Mononuclear cell (primary cell): ENCODE results near the gene LBR. TPM values are rescaled to one million over a fixed set of nuclear protein-coding genes. Genes with fewer than 3 reads are reported as not detected.

ENCODE experiments used
- H3K27me3 ChIP-seq: 2 replicates; pipeline ENCODE4 v1.6.0; 2011; ENCODE audit warnings: low read length, control low read depth; ENCODE audit not compliant: insufficient read depth
- H3K4me1 ChIP-seq: 2 replicates; pipeline ENCODE4 v1.5.1; 2011; ENCODE audit warnings: mild to moderate bottlenecking, low read length, control low read depth; ENCODE audit not compliant: insufficient read depth
- H3K4me3 ChIP-seq: 2 replicates; pipeline ENCODE4 v1.5.1; 2011; ENCODE audit warnings: mild to moderate bottlenecking, low read length, moderate library complexity
- H3K9me3 ChIP-seq: 2 replicates; pipeline ENCODE4 v1.5.1; 2011; ENCODE audit warnings: low read depth, mild to moderate bottlenecking, control low read depth, low read length
- total RNA-seq: library from RNA; depleted of rRNA; stranded (reverse); fragments of >200 nt; gene quantifications from one replicate; pipeline ENCODE4 v1.2.3, GENCODE V29; 2012

LBR gene
- total RNA-seq, 1 donor = 61.4 TPM

GRCh38 chr1:225423518-225423855 lies 4.4 kb downstream of the LBR start:
- H3K4me3 ChIP-seq = no peak overlapping the region
- H3K27me3 ChIP-seq = no peaks in the 10 kb centered on the region
- peaks cover 50% of the 10 kb centered on the region for H3K4me1 ChIP-seq
- no peaks in the 10 kb centered on the region for H3K9me3 ChIP-seq

GRCh38 chr1:225422795-225423517 lies 4.9 kb downstream of the LBR start:
- H3K27me3 ChIP-seq = no peaks in the 10 kb centered on the region
- no peaks in the 10 kb centered on the region for H3K9me3 ChIP-seq
- H3K4me1 ChIP-seq = peaks cover 49% of the 10 kb centered on the region
- no peak overlapping the region for H3K4me3 ChIP-seq

GRCh38 chr1:225422031-225422605 lies 5.7 kb downstream of the LBR start:
- no peaks in the 10 kb centered on the region for H3K9me3 ChIP-seq
- H3K4me1 ChIP-seq = peaks cover 49% of the 10 kb centered on the region
- H3K27me3 ChIP-seq = no peaks in the 10 kb centered on the region
- no peak overlapping the region for H3K4me3 ChIP-seq

- Histone ChIP-seq H3K9me3 (no peaks in the 10 kb centered on the region), H3K4me3 (no peak overlapping the region), H3K27me3 (no peaks in the 10 kb centered on the region), H3K4me1 (peaks cover 39% of the 10 kb centered on the region)
Measured at GRCh38 chr1:225418598-225418997, 9.2 kb downstream of the LBR start.

GRCh38 chr1:225418059-225418458 lies 9.8 kb downstream of the LBR start:
- Histone ChIP-seq H3K9me3 (no peaks in the 10 kb centered on the region), H3K4me1 (peaks cover 34% of the 10 kb centered on the region), H3K4me3 (no peak overlapping the region), H3K27me3 (no peaks in the 10 kb centered on the region)

GRCh38 chr1:225415967-225416745 lies 11.7 kb downstream of the LBR start:
- no peaks in the 10 kb centered on the region for H3K9me3 ChIP-seq
- H3K4me1 ChIP-seq = peaks cover 22% of the 10 kb centered on the region
- no peak overlapping the region for H3K4me3 ChIP-seq
- no peaks in the 10 kb centered on the region for H3K27me3 ChIP-seq

- Histone ChIP-seq H3K4me1 (peaks cover 22% of the 10 kb centered on the region), H3K27me3 (no peaks in the 10 kb centered on the region), H3K9me3 (no peaks in the 10 kb centered on the region), H3K4me3 (no peak overlapping the region)
Measured at GRCh38 chr1:225415307-225415706, 12.5 kb downstream of the LBR start.

- H3K4me3 ChIP-seq = no peak overlapping the region
- H3K4me1 ChIP-seq = peaks cover 22% of the 10 kb centered on the region
- no peaks in the 10 kb centered on the region for H3K27me3 ChIP-seq
- H3K9me3 ChIP-seq = no peaks in the 10 kb centered on the region
Measured at GRCh38 chr1:225413708-225414375, 14.0 kb downstream of the LBR start.

- no peaks in the 10 kb centered on the region for H3K27me3 ChIP-seq
- H3K9me3 ChIP-seq = no peaks in the 10 kb centered on the region
- no peak overlapping the region for H3K4me3 ChIP-seq
- H3K4me1 ChIP-seq = peaks cover 22% of the 10 kb centered on the region
Measured at GRCh38 chr1:225412803-225413351, 15.0 kb downstream of the LBR start.

- H3K9me3 ChIP-seq = no peaks in the 10 kb centered on the region
- H3K4me1 ChIP-seq = peaks cover 22% of the 10 kb centered on the region
- no peaks in the 10 kb centered on the region for H3K27me3 ChIP-seq
- no peak overlapping the region for H3K4me3 ChIP-seq
Measured at GRCh38 chr1:225412321-225412720, 15.5 kb downstream of the LBR start.

GRCh38 chr1:225410036-225410435 lies 17.8 kb downstream of the LBR start:
- Histone ChIP-seq H3K4me3 (no peak overlapping the region), H3K4me1 (peaks cover 12% of the 10 kb centered on the region), H3K9me3 (no peaks in the 10 kb centered on the region), H3K27me3 (no peaks in the 10 kb centered on the region)

- Histone ChIP-seq H3K27me3 (no peaks in the 10 kb centered on the region), H3K4me1 (peaks cover 5% of the 10 kb centered on the region), H3K4me3 (no peak overlapping the region), H3K9me3 (no peaks in the 10 kb centered on the region)
Measured at GRCh38 chr1:225409051-225409450, 18.8 kb downstream of the LBR start.

GRCh38 chr1:225408249-225408648 lies 19.6 kb downstream of the LBR start:
- H3K4me3 ChIP-seq = no peak overlapping the region
- no peaks in the 10 kb centered on the region for H3K4me1 ChIP-seq
- no peaks in the 10 kb centered on the region for H3K9me3 ChIP-seq
- H3K27me3 ChIP-seq = no peaks in the 10 kb centered on the region

GRCh38 chr1:225407755-225408154 lies 20.1 kb downstream of the LBR start:
- H3K4me1 ChIP-seq = no peaks in the 10 kb centered on the region
- H3K4me3 ChIP-seq = no peak overlapping the region
- H3K9me3 ChIP-seq = no peaks in the 10 kb centered on the region
- H3K27me3 ChIP-seq = no peaks in the 10 kb centered on the region
